ENCODE data around the gene DPP9. TPM values are rescaled to one million over a fixed set of nuclear protein-coding genes. Genes with fewer than 3 reads are reported as not detected.

Gene DPP9
- total RNA-seq, 1 experiment from 2014 or later = 46.4 TPM

DNA sequence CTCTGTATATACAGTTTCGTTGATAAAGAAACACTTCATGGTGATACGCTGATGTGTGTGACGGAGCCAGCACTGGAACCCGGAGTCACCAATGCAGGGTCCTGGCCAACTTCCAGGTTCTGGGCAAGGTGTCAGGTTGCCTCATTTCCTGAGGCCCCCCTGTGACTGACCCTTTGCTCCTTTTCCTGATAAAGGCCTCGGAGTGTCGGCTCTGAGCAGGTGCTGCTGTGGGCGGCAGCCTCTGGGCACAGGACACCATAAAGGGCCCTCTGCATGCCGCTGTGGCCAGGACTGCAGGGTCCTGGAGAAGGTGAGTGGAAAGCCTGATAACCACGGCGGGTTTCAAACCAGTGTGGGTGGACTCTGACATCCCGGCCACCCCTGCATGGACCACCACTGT lies 36.2 kb downstream of the DPP9 start:
- Mint-ChIP-seq H3K9me3 (no peaks in the 10 kb centered on the region), H3K27ac (no peak overlapping the region), H3K4me1 (no peaks in the 10 kb centered on the region), H3K36me3 (ENCODE audit: insufficient read depth in 1 of 3, low read depth in 3 of 3) (peaks cover 20 to 57% (median 23%) of the 10 kb centered on the region in 3 experiments), H3K4me3 (no peak overlapping the region), H3K27me3 (ENCODE audit: low read depth) (no peaks in the 10 kb centered on the region)
- Histone ChIP-seq H4K5ac (ENCODE audit: insufficient read length, low read depth, low read length) (no peak overlapping the region), H2BK12ac (ENCODE audit: insufficient read length, low read depth, low read length) (no peak overlapping the region), H3K23me2 (ENCODE audit: insufficient read length, low read depth, low read length, poor library complexity, severe bottlenecking) (no peaks in the 10 kb centered on the region), H2AFZ (ENCODE audit: low read length) (no peak overlapping the region), H3K56ac (ENCODE audit: insufficient read length, low read depth, low read length) (no peak overlapping the region), H3K79me1 (ENCODE audit: insufficient read depth, low read depth, low read length, poor library complexity, severe bottlenecking) (no peaks in the 10 kb centered on the region), H2BK5ac (ENCODE audit: insufficient read length, low read length) (no peak overlapping the region), H4K8ac (replicated peaks; ENCODE audit: insufficient read length, low read depth, low read length) (no peak overlapping the region), H3K79me2 (ENCODE audit: insufficient read depth, low read length) (no peaks in the 10 kb centered on the region), H3T11ph (ENCODE audit: low read length) (no peak overlapping the region), H2BK20ac (ENCODE audit: low read depth, low read length, poor library complexity, severe bottlenecking) (no peak overlapping the region), H3K4me1 (ENCODE audit: insufficient read depth, low read length) (no peaks in the 10 kb centered on the region), H3K4me2 (ENCODE audit: insufficient read depth, insufficient read length, low read length) (no peak overlapping the region), H3K14ac (ENCODE audit: insufficient read depth, low read length) (no peak overlapping the region), H4K20me1 (ENCODE audit: control insufficient read depth, insufficient read depth, insufficient read length) (no peaks in the 10 kb centered on the region), H3K27me3 (ENCODE audit: insufficient read depth, low read length) (no peaks in the 10 kb centered on the region), H3K27ac (ENCODE audit: insufficient read length, low read depth, low read length) (no peak overlapping the region), H3K4ac (ENCODE audit: low read depth, low read length) (no peak overlapping the region), H2BK15ac (ENCODE audit: low read depth, low read length) (no peak overlapping the region), H2BK120ac (ENCODE audit: low read depth, low read length, poor library complexity, severe bottlenecking) (no peak overlapping the region), H2AK5ac (ENCODE audit: insufficient read length, low read length) (no peak overlapping the region), H4K91ac (ENCODE audit: insufficient read length, low read depth, low read length) (no peak overlapping the region), H3K9me3 (ENCODE audit: control insufficient read depth, low read depth, low read length) (no peaks in the 10 kb centered on the region), H3K23ac (ENCODE audit: insufficient read length, low read depth, low read length) (no peak overlapping the region), H3K9ac (ENCODE audit: extremely low read depth, insufficient read length, low read length) (no peak overlapping the region), H3K18ac (ENCODE audit: insufficient read length, low read depth, low read length) (no peak overlapping the region)
- WGBS (ENCODE audit: extremely low coverage, insufficient read length, low lambda C conversion rate) = no CpG with 5 or more reads among the region's 11 CpGs
- TF ChIP-seq CTCF (conservative IDR thresholded peaks at IDR 0.05) = no peak
- no peak for DNase-seq
